Psoas muscle (tissue), 8 donors: ENCODE results near the gene KRTAP5-7. TPM values are rescaled to one million over a fixed set of nuclear protein-coding genes. Genes with fewer than 3 reads are reported as not detected.

Experiments
- ATAC-seq, 4 donors: fragments of 200-7000 bp; cut with Tn5 transposase; one replicate each; pipeline ENCODE4 v1.9.1; 2020; ENCODE audit warnings: moderate library complexity in 3 of 4, mild to moderate bottlenecking in 2 of 4
- DNase-seq, 2 donors: peaks; one replicate each; pipeline ENCODE4 v3.0.0-alpha.2; 2020
- H3K27ac ChIP-seq: fragments of 200-600 bp; one replicate; pipeline ENCODE4 v1.8.0; 2022
- H3K27me3 ChIP-seq, 3 donors: fragments of 200-600 bp in 1 of 3; one replicate each; pipeline versions ENCODE4 v1.6.1 to v1.8.0; 2013 to 2022; ENCODE audit warnings: low read length in 2 of 3, mild to moderate bottlenecking in 2 of 3, moderate library complexity in 1 of 3; ENCODE audit not compliant: insufficient read depth in 3 of 3
- H3K36me3 ChIP-seq, 2 donors: fragments of 200-600 bp in 1 of 2; one replicate each; pipeline versions ENCODE4 v1.6.1 to v1.8.0; 2013 to 2022; ENCODE audit warnings: low read depth in 1 of 2, mild to moderate bottlenecking in 1 of 2, moderate library complexity in 1 of 2; ENCODE audit not compliant: insufficient read depth in 1 of 2
- H3K4me1 ChIP-seq: fragments of 200-600 bp; one replicate; pipeline ENCODE4 v1.8.0; 2022
- H3K4me3 ChIP-seq: fragments of 200-600 bp; one replicate; pipeline ENCODE4 v1.8.0; 2022; ENCODE audit warnings: mild to moderate bottlenecking
- H3K9me3 ChIP-seq: fragments of 200-600 bp; one replicate; pipeline ENCODE4 v1.8.0; 2022
- WGBS, 3 donors: extraction: QIAGEN DNeasy Blood & Tissue Kit; methylation state at CpG; one replicate each; pipeline versions ENCODE4 v1.1.6 to v1.1.7; 2013; 5-methylcytosine and 5-hydroxymethylcytosine counted together
- intact Hi-C, 2 donors: fragments of 100-400 bp; cut with DNase I; formaldehyde crosslinking; loops; one replicate each; pipeline versions ENCODE4 v1.11.0 to v1.14.2; 2022
- polyA plus RNA-seq, 3 donors: library from polyadenylated mRNA; stranded (reverse); fragments of 200-250 nt; gene quantifications; one replicate each; pipeline ENCODE4 v1.2.3, GENCODE V29; 2013
- total RNA-seq, 4 donors: library from RNA; stranded (reverse); fragmentation: NEBNext Ultra II Directional in 2 of 4; extraction: Animal tissue kit (Norgen Biotek cat#: 25700) in 2 of 4; gene quantifications; one replicate each; pipeline versions ENCODE4 v1.2.1 to v1.2.4, GENCODE V29; 2021 to 2023
- TF ChIP-seq, protein P1 (sequence below): fragments of 200-600 bp; IDR thresholded peaks from one replicate; pipeline ENCODE4 v1.8.0; 2022; ENCODE audit warnings: antibody characterized with exemption
- donor health status: healthy with polysubstance abuse.
- donor health status: DM: no; HTN: no; CAD: no; lungs with moderate emphysema.
- donor health status: Bipolar disorder and iron deficiency.
- donor health status: healthy.
- donor health status: DM: yes; HTN: yes; CAD: no.
- donor health status: DM: no; HTN: no; CAD: no.
- donor health status: DM: no; HTN: no; CAD: no.
- donor health status: DM: yes; HTN: yes; CAD: no.

KRTAP5-7 gene
- total and polyA plus RNA-seq, 7 donors, result 0.01 TPM; not detected in 6

DNA sequence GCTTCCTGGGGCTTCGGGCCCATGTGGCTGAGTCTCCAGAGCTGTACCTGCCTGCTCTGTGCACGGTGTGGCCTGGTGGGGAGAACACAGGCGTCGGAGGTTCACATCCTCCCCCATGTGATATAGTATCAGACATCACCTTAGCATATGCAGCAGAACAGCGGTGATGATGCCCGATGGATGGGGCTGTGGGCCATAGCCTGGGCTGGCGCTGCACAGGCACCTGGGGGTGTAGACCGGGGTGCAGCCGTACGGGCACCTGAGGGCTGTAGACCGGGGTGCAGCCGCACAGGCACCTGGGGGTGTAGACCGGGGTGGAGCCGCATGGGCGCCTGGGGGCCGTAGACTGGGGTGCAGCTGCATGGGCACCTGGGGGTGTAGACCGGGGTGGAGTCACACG lies 44.9 kb upstream of the KRTAP5-7 start:
- 95 to 99% (median 98%) methylated on average over 17 to 18 of the region's 18 CpGs for WGBS, 3 donors
- Histone ChIP-seq H3K27ac (no peak overlapping the region), H3K36me3 (peaks cover 0 to 91% of the 10 kb centered on the region in 2 donors), H3K27me3 (no peaks in the 10 kb centered on the region), H3K9me3 (no peaks in the 10 kb centered on the region), H3K4me1 (no peaks in the 10 kb centered on the region), H3K4me3 (no peak overlapping the region)
- ATAC-seq, result no peak
- intact Hi-C loops, result no loop called here
- no peak for DNase-seq
- TF ChIP-seq, protein P1, sequence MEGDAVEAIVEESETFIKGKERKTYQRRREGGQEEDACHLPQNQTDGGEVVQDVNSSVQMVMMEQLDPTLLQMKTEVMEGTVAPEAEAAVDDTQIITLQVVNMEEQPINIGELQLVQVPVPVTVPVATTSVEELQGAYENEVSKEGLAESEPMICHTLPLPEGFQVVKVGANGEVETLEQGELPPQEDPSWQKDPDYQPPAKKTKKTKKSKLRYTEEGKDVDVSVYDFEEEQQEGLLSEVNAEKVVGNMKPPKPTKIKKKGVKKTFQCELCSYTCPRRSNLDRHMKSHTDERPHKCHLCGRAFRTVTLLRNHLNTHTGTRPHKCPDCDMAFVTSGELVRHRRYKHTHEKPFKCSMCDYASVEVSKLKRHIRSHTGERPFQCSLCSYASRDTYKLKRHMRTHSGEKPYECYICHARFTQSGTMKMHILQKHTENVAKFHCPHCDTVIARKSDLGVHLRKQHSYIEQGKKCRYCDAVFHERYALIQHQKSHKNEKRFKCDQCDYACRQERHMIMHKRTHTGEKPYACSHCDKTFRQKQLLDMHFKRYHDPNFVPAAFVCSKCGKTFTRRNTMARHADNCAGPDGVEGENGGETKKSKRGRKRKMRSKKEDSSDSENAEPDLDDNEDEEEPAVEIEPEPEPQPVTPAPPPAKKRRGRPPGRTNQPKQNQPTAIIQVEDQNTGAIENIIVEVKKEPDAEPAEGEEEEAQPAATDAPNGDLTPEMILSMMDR, result no peak

DNA sequence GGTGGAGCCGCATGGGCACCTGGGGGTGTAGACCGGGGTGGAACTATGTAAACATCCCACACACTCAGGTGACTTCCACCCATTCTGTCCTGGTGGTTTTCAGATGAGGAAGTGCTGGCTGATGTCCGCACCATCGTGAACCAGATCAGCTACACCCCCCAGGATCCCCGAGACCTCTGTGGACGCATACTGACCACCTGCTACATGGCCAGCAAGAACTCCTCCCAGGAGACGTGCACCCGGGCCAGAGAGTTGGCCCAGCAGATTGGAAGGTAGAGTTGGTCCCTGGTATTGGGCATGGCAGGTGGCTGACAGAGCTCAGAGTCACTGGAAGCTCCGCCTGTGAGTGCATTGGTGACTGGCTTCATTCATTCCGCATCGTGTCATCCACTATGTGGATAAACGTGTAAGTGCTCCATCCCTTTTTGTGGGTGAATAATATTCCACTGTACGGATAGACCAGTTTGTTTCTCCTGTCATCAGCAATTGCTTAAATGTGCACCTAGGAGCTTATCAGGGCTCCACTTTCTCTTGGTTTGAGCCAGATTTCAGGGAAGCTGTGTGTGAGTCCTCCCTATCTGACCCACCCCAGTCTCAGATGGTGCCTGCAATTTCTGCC lies 44.2 kb upstream of the KRTAP5-7 start:
- 96 to 98% (median 97%) methylated on average over 13 of the region's 13 CpGs for WGBS, 3 donors

DNA sequence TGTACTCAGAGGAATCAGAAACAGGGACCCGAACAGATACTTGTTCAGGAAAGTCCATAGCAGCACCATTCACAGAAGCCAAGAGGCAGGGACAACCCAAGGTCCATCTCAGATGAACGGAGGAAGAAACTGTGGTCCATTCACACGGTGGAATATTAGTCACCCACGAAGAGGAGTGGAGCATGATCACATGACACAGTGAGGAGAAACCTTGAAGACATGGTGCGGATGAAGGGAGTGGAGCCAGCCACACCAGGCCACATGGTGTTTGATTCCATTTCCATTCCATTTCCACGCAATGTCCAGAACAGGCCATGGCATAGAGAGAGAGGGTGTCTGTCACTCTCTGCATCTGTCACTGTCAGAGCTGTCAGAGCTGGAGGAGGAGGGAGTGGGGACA lies 43.4 kb upstream of the KRTAP5-7 start:
- no peak overlapping the region for H3K27ac ChIP-seq
- H3K36me3 ChIP-seq, result peaks cover 0 to 78% of the 10 kb centered on the region in 2 donors
- WGBS, 3 donors, result 96 to 98% (median 98%) methylated on average over 6 of the region's 6 CpGs
- ATAC-seq (no peak), DNase-seq (no peak)
- TF ChIP-seq, protein P1, result no peak
- H3K4me3 ChIP-seq, result no peak overlapping the region
- no peaks in the 10 kb centered on the region for H3K27me3 ChIP-seq
- H3K9me3 ChIP-seq, result no peaks in the 10 kb centered on the region
- H3K4me1 ChIP-seq, result no peaks in the 10 kb centered on the region
- intact Hi-C loops, result no loop called here

More for the DNA sequence above, 44.2 kb upstream of the KRTAP5-7 start:
- H3K27ac ChIP-seq, result no peak overlapping the region
- TF ChIP-seq, protein P1, result no peak
- no peaks in the 10 kb centered on the region for H3K27me3 ChIP-seq
- no peak overlapping the region for H3K4me3 ChIP-seq
- ATAC-seq (no peak), DNase-seq (no peak)
- H3K4me1 ChIP-seq, result no peaks in the 10 kb centered on the region
- peaks cover 0 to 86% of the 10 kb centered on the region in 2 donors for H3K36me3 ChIP-seq
- intact Hi-C loops, result no loop called here
- H3K9me3 ChIP-seq, result no peaks in the 10 kb centered on the region

- ATAC-seq (no peak), DNase-seq (no peak)
- Histone ChIP-seq H3K4me1 (no peaks in the 10 kb centered on the region), H3K27me3 (no peaks in the 10 kb centered on the region), H3K36me3 (peaks cover 0 to 74% of the 10 kb centered on the region in 2 donors), H3K9me3 (no peaks in the 10 kb centered on the region), H3K4me3 (no peak overlapping the region), H3K27ac (no peak overlapping the region)
- TF ChIP-seq, protein P1, result no peak
- intact Hi-C loops, result no loop called here
- WGBS, 3 donors, result 92 to 93% (median 93%) methylated on average over 23 of the region's 23 CpGs
Measured at GRCh38 chr11:71484248-71485062, 42.6 kb upstream of the KRTAP5-7 start.
